Measurements from ENCODE around the gene NEFH.

NEFH gene

DNA sequence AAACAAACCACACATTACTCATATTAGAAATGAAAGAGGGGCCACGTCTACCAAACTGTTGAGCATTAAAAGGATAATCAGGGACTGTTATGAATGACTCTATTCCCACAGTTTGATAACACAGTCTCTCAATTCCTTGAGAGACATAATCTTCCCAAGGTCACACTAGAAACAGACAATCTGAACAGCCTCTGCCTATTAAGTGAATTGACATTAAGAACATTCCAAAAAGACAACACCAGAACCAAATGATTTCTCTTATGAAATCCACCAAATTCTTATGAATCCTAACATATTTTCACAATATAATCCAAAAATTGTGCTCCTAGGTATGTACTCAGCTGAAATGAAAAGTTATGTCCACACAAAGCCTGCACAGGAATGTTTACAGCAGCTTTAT, 37.0 kb upstream of the NEFH start:
- TF ChIP-seq ZFX (IDR thresholded peaks at IDR 0.05) = no peak
- TF ChIP-seq, protein P1, sequence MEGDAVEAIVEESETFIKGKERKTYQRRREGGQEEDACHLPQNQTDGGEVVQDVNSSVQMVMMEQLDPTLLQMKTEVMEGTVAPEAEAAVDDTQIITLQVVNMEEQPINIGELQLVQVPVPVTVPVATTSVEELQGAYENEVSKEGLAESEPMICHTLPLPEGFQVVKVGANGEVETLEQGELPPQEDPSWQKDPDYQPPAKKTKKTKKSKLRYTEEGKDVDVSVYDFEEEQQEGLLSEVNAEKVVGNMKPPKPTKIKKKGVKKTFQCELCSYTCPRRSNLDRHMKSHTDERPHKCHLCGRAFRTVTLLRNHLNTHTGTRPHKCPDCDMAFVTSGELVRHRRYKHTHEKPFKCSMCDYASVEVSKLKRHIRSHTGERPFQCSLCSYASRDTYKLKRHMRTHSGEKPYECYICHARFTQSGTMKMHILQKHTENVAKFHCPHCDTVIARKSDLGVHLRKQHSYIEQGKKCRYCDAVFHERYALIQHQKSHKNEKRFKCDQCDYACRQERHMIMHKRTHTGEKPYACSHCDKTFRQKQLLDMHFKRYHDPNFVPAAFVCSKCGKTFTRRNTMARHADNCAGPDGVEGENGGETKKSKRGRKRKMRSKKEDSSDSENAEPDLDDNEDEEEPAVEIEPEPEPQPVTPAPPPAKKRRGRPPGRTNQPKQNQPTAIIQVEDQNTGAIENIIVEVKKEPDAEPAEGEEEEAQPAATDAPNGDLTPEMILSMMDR (conservative IDR thresholded peaks at IDR 0.05) = no peak
- H3K27ac ChIP-seq = no peak overlapping the region

DNA sequence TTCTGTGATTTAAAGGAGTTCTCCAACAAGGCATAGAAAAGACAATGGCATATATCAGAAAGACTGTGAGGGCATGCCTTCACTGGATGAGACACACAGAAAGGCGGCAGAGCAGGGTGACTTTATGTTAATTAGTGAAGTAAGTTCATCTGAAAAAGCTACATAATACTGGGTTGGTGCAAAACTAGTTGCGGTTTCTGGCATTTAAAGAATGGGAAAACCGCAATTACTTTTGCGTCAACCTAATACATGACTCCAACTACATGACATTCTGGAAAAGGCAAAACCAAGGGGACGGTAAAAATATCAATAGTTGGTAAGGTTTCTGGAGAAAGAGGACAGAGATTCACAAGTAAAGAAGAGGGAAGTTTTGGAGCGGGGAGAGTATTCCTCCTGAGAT, 36.6 kb upstream of the NEFH start:
- no peak overlapping the region for H3K27ac ChIP-seq
- TF ChIP-seq ZFX (IDR thresholded peaks at IDR 0.05) = no peak
- TF ChIP-seq, protein P1 (conservative IDR thresholded peaks at IDR 0.05) = no peak

DNA sequence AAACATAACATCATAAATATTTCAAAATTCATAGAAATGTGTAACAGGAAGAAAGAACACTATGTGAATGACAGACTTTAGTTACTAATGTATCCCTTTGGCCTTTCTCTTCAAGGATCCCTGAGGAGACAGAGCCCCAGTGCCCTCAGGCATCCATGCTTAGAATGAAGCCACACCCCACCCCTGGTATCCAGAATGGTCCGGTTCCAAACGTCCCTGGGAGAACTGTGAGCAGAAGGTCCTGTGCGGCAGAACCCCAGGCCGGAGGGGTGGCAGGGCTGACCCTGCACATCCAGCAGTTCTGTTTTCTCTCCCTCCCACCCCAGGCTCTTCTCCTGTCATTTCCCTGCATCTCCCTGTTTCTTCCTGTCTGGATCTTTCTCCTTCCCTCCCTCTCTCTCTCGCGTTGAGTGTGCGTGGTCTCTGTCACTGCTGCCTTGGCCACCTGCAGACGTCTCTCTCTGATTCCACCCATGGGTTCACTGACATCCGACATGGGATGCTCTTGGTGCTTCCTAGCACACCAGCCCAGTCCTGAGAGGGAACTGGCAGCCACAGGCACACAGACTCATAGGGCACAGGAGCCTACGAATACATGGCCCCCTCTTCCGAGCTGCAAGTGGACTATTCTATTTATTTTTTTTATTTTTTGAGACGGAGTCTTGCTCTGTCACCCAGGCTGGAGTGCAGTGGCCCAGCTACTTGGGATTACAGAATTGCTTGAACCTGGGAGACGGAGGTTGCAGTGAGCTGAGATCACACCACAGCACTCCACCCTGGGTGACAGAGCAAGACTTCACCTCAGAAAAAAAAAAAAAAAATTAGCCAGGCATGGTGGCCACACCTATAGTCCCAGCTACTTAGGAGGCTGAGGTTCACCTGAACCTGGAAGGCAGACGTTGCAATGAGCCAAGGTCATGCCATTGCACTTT, 35.9 kb upstream of the NEFH start:
- H3K27ac ChIP-seq = no peak overlapping the region
- no peak for TF ChIP-seq ZFX (IDR thresholded peaks at IDR 0.05)
- TF ChIP-seq, protein P1 (conservative IDR thresholded peaks at IDR 0.05) = no peak

DNA sequence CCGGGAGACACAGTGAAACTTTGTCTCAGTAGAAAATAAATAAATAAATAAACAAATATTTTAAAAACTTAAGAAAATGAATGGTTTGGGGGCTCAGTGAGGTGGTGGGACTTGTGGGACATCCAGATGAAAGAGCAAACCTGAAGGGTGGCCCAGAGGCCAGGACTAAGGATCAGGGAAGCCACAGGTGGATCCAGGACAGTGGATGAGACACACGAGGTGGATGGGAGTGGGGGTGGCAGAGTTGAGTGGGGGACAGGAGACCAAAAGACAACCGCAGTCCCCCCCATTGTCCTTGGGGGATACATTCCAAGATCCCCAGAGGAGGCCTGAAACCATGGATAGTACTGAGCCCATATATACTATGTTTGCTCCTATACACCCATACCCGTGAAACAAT, 34.5 kb upstream of the NEFH start:
- H3K27ac ChIP-seq = no peak overlapping the region
- TF ChIP-seq, protein P1 (conservative IDR thresholded peaks at IDR 0.05) = no peak
- TF ChIP-seq ZFX (IDR thresholded peaks at IDR 0.05) = no peak

DNA sequence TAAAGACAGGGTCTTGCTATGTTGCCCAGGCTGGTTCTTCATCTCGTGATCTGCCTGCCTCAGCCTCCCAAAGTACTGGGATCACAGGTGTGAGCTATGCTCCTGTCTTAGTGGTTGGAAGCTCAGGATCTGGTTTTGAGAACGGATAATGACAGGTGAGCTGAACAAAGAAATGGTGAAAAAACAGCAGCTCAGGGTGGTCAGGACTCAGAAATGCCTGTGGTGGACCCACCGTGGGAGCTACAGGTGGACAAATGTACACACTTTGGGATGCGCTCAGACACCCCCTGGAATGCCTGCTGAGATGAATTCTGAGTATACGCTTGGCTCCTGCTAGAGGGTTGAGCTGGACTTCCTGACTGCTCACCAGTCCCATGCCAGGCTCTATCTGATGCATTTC, 32.1 kb upstream of the NEFH start:
- no peak for TF ChIP-seq ZFX (IDR thresholded peaks at IDR 0.05)
- H3K27ac ChIP-seq = no peak overlapping the region

DNA sequence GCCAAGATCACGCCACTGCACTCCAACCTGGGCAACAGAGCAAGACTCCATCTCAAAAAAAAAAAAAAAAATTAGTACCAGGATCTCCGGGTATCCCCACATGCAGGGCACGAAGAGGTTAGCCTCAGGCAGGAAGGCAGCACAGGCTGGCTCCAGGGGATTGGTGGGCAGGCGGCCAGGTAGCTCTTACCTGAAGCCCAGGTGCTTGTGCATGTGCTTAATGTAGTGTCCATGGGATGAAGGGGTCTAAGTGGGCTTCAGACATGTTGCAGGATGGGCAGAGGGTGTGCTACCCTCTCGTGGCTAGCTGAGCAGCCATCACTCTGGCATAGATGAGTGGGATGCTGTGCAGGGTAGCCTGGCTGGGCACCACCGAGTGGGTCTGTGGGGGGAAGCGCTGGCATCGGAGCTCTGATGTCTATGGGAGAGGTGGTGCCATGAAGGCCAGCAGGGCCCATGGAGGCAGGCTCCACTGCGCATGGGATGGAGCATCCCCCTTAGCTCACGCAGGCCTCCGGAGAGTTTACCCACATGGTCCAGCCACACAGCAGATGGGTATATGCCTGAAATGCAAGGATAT, 30.6 kb upstream of the NEFH start:
- H3K27ac ChIP-seq = no peak overlapping the region
- TF ChIP-seq ZFX (IDR thresholded peaks at IDR 0.05) = no peak
- TF ChIP-seq, protein P1 (conservative IDR thresholded peaks at IDR 0.05) = no peak

DNA sequence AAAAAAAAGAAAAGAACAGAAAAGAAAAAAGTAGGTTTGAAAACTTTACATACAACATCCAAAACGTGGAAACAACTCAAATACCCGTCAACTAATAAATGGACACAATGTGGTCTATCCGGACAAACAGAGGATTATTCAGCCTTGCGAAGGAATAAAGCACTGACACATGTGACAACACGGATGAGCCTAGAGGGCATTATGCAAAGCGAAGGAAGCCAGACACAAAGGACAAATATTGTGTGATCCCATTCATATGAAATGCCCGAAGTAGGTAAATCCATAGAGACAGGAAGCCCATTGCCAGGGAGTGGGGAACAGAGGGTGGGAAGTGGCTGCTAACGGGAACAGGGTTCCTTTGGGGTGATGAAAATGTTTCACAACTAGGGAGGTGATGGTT, 29.8 kb upstream of the NEFH start:
- H3K27ac ChIP-seq = no peak overlapping the region
- TF ChIP-seq, protein P1 (conservative IDR thresholded peaks at IDR 0.05) = no peak
- no peak for TF ChIP-seq ZFX (IDR thresholded peaks at IDR 0.05)

Measured in C4-2B (cell line).